ENCODE results near the gene SLC7A6OS. TPM values are rescaled to one million over a fixed set of nuclear protein-coding genes. Genes with fewer than 3 reads are reported as not detected.

Gene SLC7A6OS
- total and polyA plus RNA-seq, 4 experiments from 2014 or later, result 22.4 to 55.8 (median 38.6) TPM

DNA sequence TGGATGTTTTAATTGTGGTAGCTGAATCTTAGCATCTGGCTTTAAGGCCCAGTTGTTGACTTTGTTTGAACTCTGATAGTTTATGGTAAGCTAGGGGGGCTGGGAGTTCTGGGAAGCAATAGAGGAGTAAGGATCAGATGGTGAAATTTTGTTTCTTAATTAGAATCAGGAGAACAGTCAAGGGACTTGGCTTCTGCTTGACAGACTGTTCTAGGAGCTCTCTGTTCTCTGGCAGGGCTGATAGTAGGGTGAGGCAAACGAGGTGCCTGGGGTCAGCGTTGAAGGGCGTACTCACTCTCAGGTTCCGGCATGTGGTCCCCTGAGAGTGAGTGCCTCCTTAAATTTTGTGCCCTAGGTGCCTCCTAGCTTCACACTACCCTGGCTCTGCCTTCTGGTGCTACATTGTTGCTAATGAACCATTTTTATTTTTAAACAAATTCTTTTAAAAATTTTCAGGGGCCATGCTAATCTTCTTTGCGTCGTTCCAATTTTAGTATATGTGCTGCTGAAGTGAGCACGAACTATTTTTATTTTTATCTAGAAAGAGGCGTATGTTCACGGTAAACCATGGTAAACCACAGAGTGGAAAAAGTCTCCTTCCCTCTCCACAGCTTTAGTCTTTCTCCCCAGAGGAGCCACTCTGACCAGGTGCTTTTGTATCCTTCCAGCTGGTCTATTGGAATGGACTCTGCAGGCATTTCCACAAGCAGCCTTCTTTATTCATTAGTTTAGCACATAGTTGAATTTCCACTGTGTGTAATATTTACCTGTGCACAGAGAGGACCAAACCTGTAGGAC lies 26.7 kb downstream of the SLC7A6OS start:
- H3K36me3 ChIP-seq (ENCODE audit: insufficient read depth, low read length), result no peaks in the 10 kb centered on the region
- H3K27me3 ChIP-seq (ENCODE audit: insufficient read depth, low read length), result no peaks in the 10 kb centered on the region
- POLR2A ChIA-PET (ENCODE audit: partially characterized antibody), result interaction anchor here (0.9 to 44.5 kb wide), 7 partner anchors 5 to 438 kb away, joined by 3 to 1508 read pairs (median 4); partner anchors contain the start of genes DPEP2, PLA2G15, PRMT7 and SLC7A6
- peak overlapping the region; percentile 82 to 94 (median 91) for H3K27ac Mint-ChIP-seq
- no peaks in the 10 kb centered on the region for H3K9me3 Mint-ChIP-seq
- DNase-seq, result no peak
- H3K4me3 ChIP-seq (ENCODE audit: low read length in 2 of 2), result peak overlapping the region in 1 of 2 donors; percentile 57
- H3K4me1 ChIP-seq (ENCODE audit: insufficient read depth, low read length), result peaks cover 100% of the 10 kb centered on the region
- H3K27ac ChIP-seq (ENCODE audit: low read depth, low read length), result peak overlapping the region; percentile 54
- CTCF ChIA-PET (ENCODE audit: partially characterized antibody), result interaction anchor here (1.5 to 29.4 kb wide), 4 partner anchors 8 to 44 kb away, joined by 4 to 680 read pairs (median 10); partner anchors contain the start of genes PRMT7, SLC7A6 and SLC7A6OS
- H3K4me3 Mint-ChIP-seq, result peak overlapping the region; percentile 71 to 91 (median 87)
- H3K4me1 Mint-ChIP-seq, result peaks cover 65 to 97% (median 84%) of the 10 kb centered on the region in 4 donors
- intact Hi-C loops (cut with micrococcal nuclease), result loop anchor here (1.0 kb wide), 1 partner anchor 26 kb away; the partner anchor contains the start of gene SLC7A6OS
- peaks cover 54 to 58% of the 10 kb centered on the region in 2 donors for H3K36me3 Mint-ChIP-seq
- no peaks in the 10 kb centered on the region for H3K9me3 ChIP-seq (ENCODE audit: control insufficient read depth in 1 of 2, low read length in 2 of 2)
- no peaks in the 10 kb centered on the region for H3K27me3 Mint-ChIP-seq

DNA sequence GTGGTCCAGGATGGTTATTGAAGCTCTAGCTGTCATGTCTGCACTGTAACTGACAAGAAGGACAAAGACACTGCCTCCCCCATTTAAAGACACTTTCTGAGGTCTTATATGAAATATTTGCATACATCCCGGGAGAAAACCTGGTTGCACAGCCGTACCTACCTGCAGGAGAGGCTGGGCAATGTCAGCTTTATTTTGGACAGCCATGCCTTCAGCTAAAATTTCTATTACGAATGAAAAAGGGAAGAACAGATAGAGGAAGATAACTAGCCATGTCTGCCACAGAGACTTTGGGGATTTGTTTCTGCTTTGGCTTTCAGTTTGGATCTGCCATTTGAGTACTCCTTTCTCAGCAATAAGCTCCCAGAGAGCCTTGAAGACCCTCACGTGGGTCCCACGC lies 27.4 kb downstream of the SLC7A6OS start:
- H3K4me3 Mint-ChIP-seq, result peak overlapping the region; percentile 71 to 91 (median 87)
- H3K27ac ChIP-seq (ENCODE audit: low read depth, low read length), result peak overlapping the region; percentile 54
- peak overlapping the region; percentile 82 to 94 (median 91) for H3K27ac Mint-ChIP-seq
- no peaks in the 10 kb centered on the region for H3K9me3 Mint-ChIP-seq
- CTCF ChIA-PET (ENCODE audit: partially characterized antibody), result interaction anchor here (1.5 to 29.4 kb wide), 4 partner anchors 9 to 45 kb away, joined by 4 to 680 read pairs (median 10); partner anchors contain the start of genes PRMT7, SLC7A6 and SLC7A6OS
- H3K36me3 Mint-ChIP-seq, result peaks cover 54 to 58% of the 10 kb centered on the region in 2 donors
- H3K4me1 Mint-ChIP-seq, result peaks cover 65 to 92% (median 81%) of the 10 kb centered on the region in 4 donors
- H3K27me3 Mint-ChIP-seq, result no peaks in the 10 kb centered on the region
- POLR2A ChIA-PET (ENCODE audit: partially characterized antibody), result interaction anchor here (0.9 to 44.5 kb wide), 6 partner anchors 4 to 437 kb away, joined by 3 to 1508 read pairs (median 8); partner anchors contain the start of genes DPEP2, PLA2G15, PRMT7 and SLC7A6
- intact Hi-C loops (cut with micrococcal nuclease), result no loop called here
- peaks cover 94% of the 10 kb centered on the region for H3K4me1 ChIP-seq (ENCODE audit: insufficient read depth, low read length)
- DNase-seq, result no peak
- no peaks in the 10 kb centered on the region for H3K36me3 ChIP-seq (ENCODE audit: insufficient read depth, low read length)
- no peak overlapping the region for H3K4me3 ChIP-seq (ENCODE audit: low read length in 2 of 2)
- no peaks in the 10 kb centered on the region for H3K27me3 ChIP-seq (ENCODE audit: insufficient read depth, low read length)
- H3K9me3 ChIP-seq (ENCODE audit: control insufficient read depth in 1 of 2, low read length in 2 of 2), result no peaks in the 10 kb centered on the region

DNA sequence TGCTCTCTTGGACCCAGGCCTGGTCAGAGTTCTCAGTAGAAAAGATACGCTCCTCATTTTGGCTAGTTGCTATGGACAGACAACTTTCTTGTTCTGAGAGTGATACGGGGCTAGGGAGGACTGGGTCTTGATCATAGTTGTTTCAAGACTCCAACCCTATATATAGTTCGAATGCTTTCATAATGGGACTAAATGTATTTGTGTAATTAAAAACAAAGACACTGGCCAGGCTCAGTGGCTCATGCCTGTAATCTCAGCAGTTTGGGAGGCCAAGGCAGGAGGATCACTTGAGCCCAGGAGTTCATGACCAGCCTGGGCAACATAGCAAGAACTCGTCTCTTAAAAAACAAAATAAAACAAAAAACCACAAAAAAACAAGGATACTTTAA lies 28.7 kb downstream of the SLC7A6OS start:
- H3K9me3 ChIP-seq (ENCODE audit: control insufficient read depth in 1 of 2, low read length in 2 of 2), result no peaks in the 10 kb centered on the region
- H3K27me3 ChIP-seq (ENCODE audit: insufficient read depth, low read length), result no peaks in the 10 kb centered on the region
- Mint-ChIP-seq H3K36me3 (peaks cover 45 to 50% of the 10 kb centered on the region in 2 donors), H3K27ac (peak overlapping the region; percentile 82 to 98 (median 93)), H3K9me3 (no peaks in the 10 kb centered on the region), H3K4me3 (peak overlapping the region in 7 of 8 donors; percentile 65 to 91 (median 82)), H3K27me3 (no peaks in the 10 kb centered on the region), H3K4me1 (peaks cover 54 to 82% (median 70%) of the 10 kb centered on the region in 4 donors)
- peak overlapping the region; percentile 30 for H3K27ac ChIP-seq (ENCODE audit: low read depth, low read length)
- CTCF ChIA-PET (ENCODE audit: partially characterized antibody), result interaction anchor here (1.0 to 29.4 kb wide), 5 partner anchors 10 to 46 kb away, joined by 3 to 680 read pairs (median 13); partner anchors contain the start of genes PRMT7, SLC7A6 and SLC7A6OS
- POLR2A ChIA-PET (ENCODE audit: partially characterized antibody), result interaction anchor here (34.3 to 44.5 kb wide), 2 partner anchors 3 to 13 kb away, joined by 1508 read pairs; partner anchors contain the start of genes PRMT7, SLC7A6 and SLC7A6OS
- H3K4me1 ChIP-seq (ENCODE audit: insufficient read depth, low read length), result peaks cover 81% of the 10 kb centered on the region
- no peaks in the 10 kb centered on the region for H3K36me3 ChIP-seq (ENCODE audit: insufficient read depth, low read length)
- no peak for DNase-seq
- intact Hi-C loops (cut with micrococcal nuclease), result no loop called here
- peak overlapping the region in 1 of 2 donors; percentile 4 for H3K4me3 ChIP-seq (ENCODE audit: low read length in 2 of 2)

DNA sequence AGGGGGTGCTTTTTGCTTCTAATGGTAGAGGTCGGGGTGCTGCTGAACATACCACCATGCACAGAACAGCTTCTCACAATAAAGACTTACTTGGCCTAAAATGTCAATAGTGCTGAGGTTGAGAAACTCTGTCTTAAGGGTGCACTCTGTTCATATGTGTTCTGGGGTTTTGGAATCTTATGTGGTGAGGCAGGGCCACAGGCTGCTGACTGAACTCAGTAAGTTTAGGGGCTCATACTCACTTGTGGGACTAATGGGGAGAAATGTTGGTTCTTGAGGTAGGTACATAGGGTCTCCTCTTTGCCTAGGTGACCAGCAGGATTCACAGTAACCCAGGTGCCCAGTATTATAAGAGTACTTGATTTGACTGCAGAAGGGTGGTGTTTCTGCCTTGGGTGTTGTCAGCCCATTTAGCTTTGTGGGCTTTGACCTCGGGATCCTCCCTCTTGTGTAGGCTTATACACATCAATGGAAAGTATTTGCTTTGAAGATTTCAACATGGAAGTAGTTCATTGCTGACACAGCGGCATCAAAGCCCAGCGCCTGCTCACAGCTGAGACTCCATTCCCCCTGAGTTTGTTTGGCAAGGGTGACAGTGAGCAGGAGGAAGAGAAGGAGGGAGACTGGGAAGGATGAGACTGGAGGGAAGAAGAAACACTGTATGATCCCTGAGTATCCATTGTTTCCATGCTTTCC lies 29.2 kb downstream of the SLC7A6OS start:
- peak overlapping the region in 7 of 8 donors; percentile 65 to 91 (median 82) for H3K4me3 Mint-ChIP-seq
- H3K36me3 ChIP-seq (ENCODE audit: insufficient read depth, low read length), result no peaks in the 10 kb centered on the region
- peak overlapping the region; percentile 4 to 30 for H3K4me3 ChIP-seq (ENCODE audit: low read length in 2 of 2)
- H3K27me3 ChIP-seq (ENCODE audit: insufficient read depth, low read length), result no peaks in the 10 kb centered on the region
- no peaks in the 10 kb centered on the region for H3K27me3 Mint-ChIP-seq
- intact Hi-C loops (cut with micrococcal nuclease), result loop anchor here (1.0 kb wide), 1 partner anchor 8 kb away; no protein-coding TSS in a partner anchor
- H3K4me1 Mint-ChIP-seq, result peaks cover 51 to 82% (median 69%) of the 10 kb centered on the region in 4 donors
- H3K4me1 ChIP-seq (ENCODE audit: insufficient read depth, low read length), result peaks cover 81% of the 10 kb centered on the region
- peaks cover 45 to 49% of the 10 kb centered on the region in 2 donors for H3K36me3 Mint-ChIP-seq
- CTCF ChIA-PET (ENCODE audit: partially characterized antibody), result interaction anchor here (1.0 to 29.4 kb wide), 4 partner anchors 10 to 47 kb away, joined by 3 to 680 read pairs (median 346); partner anchors contain the start of genes PRMT7, SLC7A6 and SLC7A6OS
- POLR2A ChIA-PET (ENCODE audit: partially characterized antibody), result interaction anchor here (34.3 to 44.5 kb wide), 2 partner anchors 2 to 14 kb away, joined by 1508 read pairs; partner anchors contain the start of genes PRMT7, SLC7A6 and SLC7A6OS
- no peaks in the 10 kb centered on the region for H3K9me3 Mint-ChIP-seq
- peak in 4 of 5 donors; percentile 45 to 55 (median 50) for DNase-seq
- H3K27ac ChIP-seq (ENCODE audit: low read depth, low read length), result peak overlapping the region; percentile 30
- peak overlapping the region; percentile 82 to 98 (median 93) for H3K27ac Mint-ChIP-seq
- H3K9me3 ChIP-seq (ENCODE audit: control insufficient read depth in 1 of 2, low read length in 2 of 2), result no peaks in the 10 kb centered on the region

DNA sequence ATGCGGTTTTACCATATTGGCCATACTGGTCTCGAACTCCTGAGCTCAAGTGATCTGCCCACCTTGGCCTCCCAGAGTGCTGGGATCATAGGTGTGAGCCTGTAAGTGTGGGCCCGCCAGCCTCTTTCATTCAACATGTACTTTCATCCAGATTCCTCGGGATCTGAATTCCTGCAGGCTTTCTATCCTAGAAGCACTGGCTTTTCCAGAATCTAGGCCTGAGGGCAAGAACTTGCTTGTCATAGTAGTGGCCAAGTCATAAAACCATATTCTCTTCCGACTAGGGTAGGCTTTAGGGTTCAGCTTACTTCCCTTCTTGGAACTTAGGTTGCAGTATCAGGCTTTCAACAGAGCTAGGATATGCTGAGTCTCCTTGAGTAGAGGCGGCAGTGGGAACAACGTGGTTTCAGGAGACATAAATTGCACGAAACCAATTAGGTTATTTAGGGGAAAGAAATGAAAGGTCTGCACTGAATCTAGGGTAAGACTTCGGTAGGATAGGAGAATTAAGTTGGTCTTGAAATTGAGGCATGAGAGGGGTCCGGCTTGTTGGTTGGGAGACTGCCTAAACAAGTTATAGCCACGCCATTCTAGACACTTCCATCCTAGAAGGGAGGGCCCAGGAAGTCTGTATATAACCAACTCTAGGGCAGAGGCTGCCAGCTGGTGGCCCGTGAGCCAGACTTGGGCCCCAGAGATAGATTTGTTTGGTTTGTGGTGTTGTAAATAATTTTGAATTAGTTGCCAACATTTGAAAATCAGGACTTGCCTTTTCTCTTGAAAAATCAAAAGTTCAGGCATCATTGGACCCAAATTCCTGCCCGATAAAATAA lies 30.8 kb downstream of the SLC7A6OS start:
- H3K9me3 Mint-ChIP-seq, result no peaks in the 10 kb centered on the region
- POLR2A ChIA-PET (ENCODE audit: partially characterized antibody), result interaction anchor here (34.3 to 44.5 kb wide), 2 partner anchors 1 to 16 kb away, joined by 1508 read pairs; partner anchors contain the start of genes PRMT7, SLC7A6 and SLC7A6OS
- H3K4me1 Mint-ChIP-seq, result peaks cover 51 to 82% (median 69%) of the 10 kb centered on the region in 4 donors
- no peaks in the 10 kb centered on the region for H3K27me3 Mint-ChIP-seq
- H3K4me3 Mint-ChIP-seq, result peak overlapping the region in 7 of 8 donors; percentile 16 to 81 (median 53)
- peaks cover 2% of the 10 kb centered on the region for H3K36me3 ChIP-seq (ENCODE audit: insufficient read depth, low read length)
- peaks cover 50 to 54% of the 10 kb centered on the region in 2 donors for H3K36me3 Mint-ChIP-seq
- H3K9me3 ChIP-seq (ENCODE audit: control insufficient read depth in 1 of 2, low read length in 2 of 2), result no peaks in the 10 kb centered on the region
- intact Hi-C loops (cut with micrococcal nuclease), result no loop called here
- DNase-seq, result no peak
- H3K27ac Mint-ChIP-seq, result peak overlapping the region; percentile 67 to 96 (median 92)
- no peaks in the 10 kb centered on the region for H3K27me3 ChIP-seq (ENCODE audit: insufficient read depth, low read length)
- peaks cover 81% of the 10 kb centered on the region for H3K4me1 ChIP-seq (ENCODE audit: insufficient read depth, low read length)
- CTCF ChIA-PET (ENCODE audit: partially characterized antibody), result interaction anchor here (1.3 to 29.4 kb wide), 3 partner anchors 10 to 49 kb away, joined by 9 to 680 read pairs (median 680); partner anchors contain the start of gene SLC7A6
- H3K4me3 ChIP-seq (ENCODE audit: low read length in 2 of 2), result no peak overlapping the region
- H3K27ac ChIP-seq (ENCODE audit: low read depth, low read length), result no peak overlapping the region

DNA sequence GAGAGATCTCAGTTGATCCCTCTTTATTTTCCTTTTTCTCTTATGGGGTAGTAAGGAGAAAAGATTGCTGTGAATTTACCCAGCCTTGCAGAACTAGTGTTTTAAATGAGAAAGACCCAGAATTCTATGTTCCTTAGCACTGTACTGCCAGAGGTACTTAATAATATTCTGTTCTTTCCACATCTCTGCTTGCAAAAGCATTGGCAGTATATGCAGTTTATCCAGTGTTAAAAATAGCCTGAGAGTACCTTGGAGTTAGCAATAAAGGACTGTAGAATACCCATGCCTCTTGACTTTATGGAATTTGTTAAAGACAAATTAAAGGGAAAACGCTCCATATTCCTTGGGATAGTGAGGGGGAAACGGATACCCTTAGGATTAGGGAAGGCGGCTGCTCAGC lies 34.5 kb downstream of the SLC7A6OS start:
- H3K27ac Mint-ChIP-seq, result peak overlapping the region; percentile 84 to 97 (median 94)
- peaks cover 51 to 53% of the 10 kb centered on the region in 2 donors for H3K36me3 Mint-ChIP-seq
- H3K9me3 Mint-ChIP-seq, result no peaks in the 10 kb centered on the region
- Histone ChIP-seq H3K9me3 (ENCODE audit: control insufficient read depth in 1 of 2, low read length in 2 of 2) (no peaks in the 10 kb centered on the region), H3K36me3 (ENCODE audit: insufficient read depth, low read length) (peaks cover 4% of the 10 kb centered on the region), H3K27ac (ENCODE audit: low read depth, low read length) (peak overlapping the region; percentile 50), H3K27me3 (ENCODE audit: insufficient read depth, low read length) (no peaks in the 10 kb centered on the region), H3K4me3 (ENCODE audit: low read length in 2 of 2) (peak overlapping the region in 1 of 2 donors; percentile 24), H3K4me1 (ENCODE audit: insufficient read depth, low read length) (peaks cover 81% of the 10 kb centered on the region)
- no peaks in the 10 kb centered on the region for H3K27me3 Mint-ChIP-seq
- H3K4me3 Mint-ChIP-seq, result peak overlapping the region; percentile 74 to 86 (median 79)
- intact Hi-C loops (cut with micrococcal nuclease), result loop anchor here (1.0 kb wide), 2 partner anchors 10 to 11 kb away; no protein-coding TSS in a partner anchor
- ChIA-PET POLR2A (ENCODE audit: partially characterized antibody) (interaction anchor here (0.5 to 44.5 kb wide), 4 partner anchors 12 to 193 kb away, joined by 3 to 1508 read pairs (median 72); partner anchors contain the start of genes PRMT7, SLC7A6 and SLC7A6OS), CTCF (ENCODE audit: partially characterized antibody) (interaction anchor here (0.5 to 25.3 kb wide), 6 partner anchors 14 to 465 kb away, joined by 3 to 680 read pairs (median 5); partner anchors contain the start of gene SLC7A6)
- peaks cover 48 to 81% (median 68%) of the 10 kb centered on the region in 4 donors for H3K4me1 Mint-ChIP-seq
- no peak for DNase-seq

All from CD4-positive, alpha-beta memory T cell (primary cell).